HepG2 (cell line): ENCODE measurements around the gene RASGRF1. TPM values are rescaled to one million over a fixed set of nuclear protein-coding genes. Genes with fewer than 3 reads are reported as not detected.

ENCODE experiments used
- ATAC-seq: fragments of 200-7000 bp; cut with Tn5 transposase; 3 replicates; pipeline ENCODE4 v1.9.1; 2020; ENCODE audit warnings: mild to moderate bottlenecking, moderate library complexity
- BruUV-seq: library from RNA; stranded (reverse); fragments of 400-500 nt; replicated peaks from 2 replicates; lab custom pipeline; 2021; lab: Mats Ljungman, UMichigan
- CTCF ChIA-PET: fragments of 300-600 bp; formaldehyde crosslinking; extraction: SDS; loops from one replicate; lab custom pipeline; 2021; ENCODE audit warnings: low total read pairs, inconsistent platforms, low intra/inter-chr PET ratio; lab: Yijun Ruan, JAX
- POLR2A ChIA-PET: fragments of 350-600 bp; sonication (Branson Sonifier 250); formaldehyde crosslinking; loops from one replicate; lab custom pipeline; 2020; ENCODE audit warnings: antibody characterized with exemption, inconsistent platforms; lab: Yijun Ruan, JAX
- DNase-seq: peaks from one replicate; pipeline ENCODE4 v3.0.0-alpha.2; 2015; ENCODE audit warnings: low spot score
- FAIRE-seq: peaks from 3 replicates; lab custom pipeline; 2011; peaks lifted over from hg19 to GRCh38; lab: Jason Lieb, UNC
- H2AFZ ChIP-seq: one replicate; pipeline ENCODE4 v1.6.1; 2011; ENCODE audit warnings: low read length, inconsistent platforms
- H3K27ac ChIP-seq: fragments of 300-600 bp; 3 replicates; pipeline ENCODE4 v1.8.0; 2011; ENCODE audit warnings: mixed run types, mild to moderate bottlenecking, mixed read lengths, low read length, inconsistent platforms; ENCODE audit not compliant: insufficient read depth; ENCODE audit errors: extremely low read length
- H3K27me3 ChIP-seq, 2 experiments: fragments of 200-600 bp in 1 of 2; 2 replicates in 1 of 2; 3 replicates in 1 of 2; pipeline versions ENCODE4 v1.6.0 to v1.8.0; 2011; ENCODE audit warnings: low read length in 2 of 2, mild to moderate bottlenecking in 2 of 2, moderate library complexity in 2 of 2, inconsistent platforms in 1 of 2; ENCODE audit not compliant: insufficient read depth in 2 of 2, control insufficient read depth in 1 of 2
- H3K36me3 ChIP-seq, 2 experiments: fragments of 200-600 bp in 1 of 2; replicated peaks in 1 of 2; 2 replicates in 1 of 2; 3 replicates in 1 of 2; pipeline versions ENCODE4 v1.5.1 to v1.8.0; 2011; ENCODE audit warnings: low read length in 2 of 2, inconsistent platforms in 1 of 2; ENCODE audit not compliant: insufficient read depth in 2 of 2, control insufficient read depth in 1 of 2
- H3K4me1 ChIP-seq: 2 replicates; pipeline ENCODE4 v1.5.1; 2012; ENCODE audit warnings: low read length, inconsistent platforms; ENCODE audit not compliant: insufficient read depth
- H3K4me2 ChIP-seq: 2 replicates; pipeline ENCODE4 v1.6.0; 2011; ENCODE audit warnings: low read depth, low read length, inconsistent platforms
- H3K4me3 ChIP-seq, 3 experiments: fragments of 200-600 bp in 1 of 3; sonication (generic), shearing (Covaris generic) in 1 of 3; replicated peaks in 1 of 3; 2 replicates each; pipeline ENCODE4 v1.5.1; 2011 to 2016; ENCODE audit warnings: low read length in 3 of 3, inconsistent platforms in 2 of 3, low read depth in 2 of 3, mild to moderate bottlenecking in 2 of 3, control low read depth in 1 of 3, mixed read lengths in 1 of 3; ENCODE audit not compliant: insufficient read depth in 1 of 3
- H3K79me2 ChIP-seq: one replicate; pipeline ENCODE4 v1.6.1; 2011; ENCODE audit warnings: low read length, inconsistent platforms; ENCODE audit not compliant: insufficient read depth
- H3K9ac ChIP-seq: 2 replicates; pipeline ENCODE4 v1.6.0; 2011; ENCODE audit warnings: mild to moderate bottlenecking, low read depth, low read length, inconsistent platforms; ENCODE audit not compliant: insufficient read depth
- H3K9me3 ChIP-seq: 2 replicates; pipeline ENCODE4 v1.5.1; 2012; ENCODE audit warnings: mild to moderate bottlenecking, low read length
- H4K20me1 ChIP-seq: 2 replicates; pipeline ENCODE4 v1.6.0; 2011; ENCODE audit warnings: inconsistent platforms, mild to moderate bottlenecking, low read length, moderate library complexity; ENCODE audit not compliant: insufficient read depth
- MAFF ChIP-seq: IDR thresholded peaks from 2 replicates; pipeline ENCODE4 v1.6.1; 2011; ENCODE audit warnings: low read depth, low read length, improper control_type of control experiment
- MAFK ChIP-seq, 2 experiments: IDR thresholded peaks in 1 of 2; conservative IDR thresholded peaks in 1 of 2; 2 replicates each; pipeline ENCODE4 v1.6.1; 2011; ENCODE audit warnings: improper control_type of control experiment in 2 of 2, low read length in 2 of 2
- MLLT10 ChIP-seq: sonication (generic); formaldehyde crosslinking; IDR thresholded peaks from 2 replicates; pipeline ENCODE4 v1.4.0; 2020; ENCODE audit warnings: missing genetic modification reagents
- ZBTB21 ChIP-seq: sonication (generic); formaldehyde crosslinking; IDR thresholded peaks from 2 replicates; pipeline ENCODE4 v1.4.0; 2020; ENCODE audit warnings: missing genetic modification reagents
- ZMYM3 ChIP-seq: sonication (generic); formaldehyde crosslinking; IDR thresholded peaks from 2 replicates; pipeline ENCODE4 v1.5.1; 2020; ENCODE audit warnings: mild to moderate bottlenecking, missing genetic modification reagents
- ZNF329 ChIP-seq: sonication (generic); formaldehyde crosslinking; IDR thresholded peaks from 2 replicates; pipeline ENCODE4 v1.9.0; 2021; ENCODE audit warnings: low read depth, mild to moderate bottlenecking, missing genetic modification reagents
- ZNF792 ChIP-seq: IDR thresholded peaks from 2 replicates; pipeline ENCODE4 v1.6.1; 2016
- whole genome bisulfite sequencing: methylation state at CpG from one replicate; pipeline ENCODE4 v1.1.6; 2017; ENCODE audit warnings: low lambda C conversion rate; 5-methylcytosine and 5-hydroxymethylcytosine counted together
- in situ Hi-C: cut with HindIII; loops from 2 replicates; pipeline ENCODE4 v1.10.0; 2017; ENCODE audit warnings: low pct_unique_long_range_greater_than_20kb; ENCODE audit not compliant: extremely low pct_ligation_motif_present
- intact Hi-C: fragments of 100-400 bp; cut with micrococcal nuclease; formaldehyde crosslinking; loops from one replicate; pipeline ENCODE4 v1.10.0; 2022; ENCODE audit not compliant: unreplicated experiment
- polyA plus RNA-seq, 8 experiments: library from polyadenylated mRNA; depleted of rRNA in 3 of 8; stranded (reverse) in 7 of 8; unstranded in 1 of 8; fragments of >200 nt; fragmentation: Illumina TruSeq in 4 of 8; extraction: Trizol in 4 of 8; gene quantifications; 2 replicates each; pipeline versions ENCODE4 v1.2.1 to v1.2.3, GENCODE V29; 2011 to 2016; ENCODE audit warnings: low read depth in 4 of 8, missing spikeins in 1 of 8, mixed read lengths in 1 of 8; ENCODE audit not compliant: insufficient read depth in 1 of 8
- total RNA-seq, 5 experiments: library from RNA; depleted of rRNA; stranded (reverse); fragments of >200 nt; fragmentation: Illumina TruSeq; extraction: Trizol; gene quantifications; 2 replicates each; pipeline ENCODE4 v1.2.3, GENCODE V29; 2016; ENCODE audit warnings: low read depth in 1 of 5
- TF ChIP-seq, protein P1 (sequence below): sonication (generic); formaldehyde crosslinking; IDR thresholded peaks from 2 replicates; pipeline ENCODE4 v1.4.0; 2020; ENCODE audit warnings: missing genetic modification reagents

The RASGRF1 gene
- total and polyA plus RNA-seq, 2 of the 13 experiments (the other 11 are each of a cell fraction or from before 2014, with no cell fraction given), result 0.55 to 3.0 TPM

DNA sequence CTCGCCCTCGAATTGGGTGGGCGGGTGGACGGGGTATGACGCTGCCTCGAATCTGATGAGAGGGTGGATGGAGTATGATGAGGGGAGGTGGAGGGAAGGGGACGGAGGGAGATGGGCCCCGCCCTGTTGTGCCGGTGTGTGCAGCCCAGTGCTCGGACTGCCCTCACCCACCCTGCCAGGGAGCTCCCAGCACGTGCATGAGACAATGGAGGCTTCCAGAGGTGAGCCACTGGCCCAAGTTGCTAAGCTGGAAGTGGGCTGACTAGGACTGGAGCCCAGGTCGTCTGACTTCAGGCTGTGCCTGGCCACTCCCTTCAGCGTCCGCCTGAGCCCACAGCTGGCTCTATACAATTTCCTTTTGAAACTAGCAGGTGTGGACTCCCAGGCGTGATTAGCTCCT, 98.7 kb downstream of the RASGRF1 start:
- BruUV-seq, result no TSS peak

DNA sequence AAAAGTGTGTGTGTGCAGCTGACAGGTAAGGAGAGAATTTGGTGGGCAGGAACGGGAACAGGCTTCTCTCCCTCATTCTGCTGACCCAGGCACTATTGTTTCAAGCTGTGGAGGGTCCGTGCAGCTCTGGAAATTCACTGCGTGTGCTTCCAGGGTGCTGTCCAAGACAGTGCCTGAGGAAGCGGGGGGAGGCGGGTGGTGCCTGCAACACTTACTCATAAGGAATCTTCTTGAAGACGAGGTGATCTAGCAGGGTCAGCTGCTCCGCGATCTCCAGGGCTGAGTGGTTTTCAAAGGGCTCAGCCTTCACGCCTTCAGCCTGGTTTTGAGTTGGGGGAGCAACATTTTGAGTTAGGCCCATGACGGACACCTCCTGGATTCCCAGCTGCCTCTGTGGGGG, 99.1 kb downstream of the RASGRF1 start:
- no TSS peak for BruUV-seq
- Histone ChIP-seq H3K9ac (no peak overlapping the region), H3K4me2 (no peak overlapping the region), H3K27ac (no peak overlapping the region), H3K9me3 (no peaks in the 10 kb centered on the region), H3K36me3 (no peaks in the 10 kb centered on the region), H3K4me1 (peaks cover 96% of the 10 kb centered on the region), H2AFZ (no peak overlapping the region), H3K4me3 (no peak overlapping the region), H4K20me1 (no peaks in the 10 kb centered on the region), H3K79me2 (no peaks in the 10 kb centered on the region), H3K27me3 (no peaks in the 10 kb centered on the region)
- ChIA-PET CTCF (no interaction called here), POLR2A (interaction anchor here (0.9 to 1.0 kb wide), 2 partner anchors 12 to 46 kb away, joined by 3 read pairs; partner anchors contain the start of gene CTSH)
- ATAC-seq (no peak), DNase-seq (no peak), FAIRE-seq (no peak)
- in situ Hi-C loops, result no loop called here
- WGBS, result 97% methylated on average over 10 of the region's 10 CpGs
- intact Hi-C loops, result loop anchor here (10.0 kb wide), 1 partner anchor 47 kb away; the partner anchor contains the start of gene CTSH
- TF ChIP-seq MAFK (conservative IDR thresholded peaks at IDR 0.05 in 1 of 2, IDR thresholded peaks at IDR 0.05 in 1 of 2; ENCODE audit: low read length in 2 of 2), result peak; percentile 27 to 34; a peak in 2 of 4 replicates
- 0 out of 2 replicates have a peak, but pooled peaks have one; percentile 3 for TF ChIP-seq MAFF
- TF ChIP-seq ZNF329 (CRISPR knock-in tag), result no peak

More for the DNA sequence above, 98.7 kb downstream of the RASGRF1 start:
- no peak overlapping the region for H2AFZ ChIP-seq
- WGBS, result over 99% methylated on average over 12 of the region's 15 CpGs
- DNase-seq (no peak), FAIRE-seq (no peak), ATAC-seq (no peak)
- ChIA-PET CTCF (no interaction called here), POLR2A (interaction anchor here (0.9 to 1.0 kb wide), 2 partner anchors 12 to 47 kb away, joined by 3 read pairs; partner anchors contain the start of gene CTSH)
- in situ Hi-C loops, result no loop called here
- no peaks in the 10 kb centered on the region for H3K27me3 ChIP-seq
- H3K4me3 ChIP-seq, result no peak overlapping the region
- intact Hi-C loops, result loop anchor here (10.0 kb wide), 1 partner anchor 47 kb away; the partner anchor contains the start of gene CTSH
- H3K79me2 ChIP-seq, result no peaks in the 10 kb centered on the region
- TF ChIP-seq, protein P1, sequence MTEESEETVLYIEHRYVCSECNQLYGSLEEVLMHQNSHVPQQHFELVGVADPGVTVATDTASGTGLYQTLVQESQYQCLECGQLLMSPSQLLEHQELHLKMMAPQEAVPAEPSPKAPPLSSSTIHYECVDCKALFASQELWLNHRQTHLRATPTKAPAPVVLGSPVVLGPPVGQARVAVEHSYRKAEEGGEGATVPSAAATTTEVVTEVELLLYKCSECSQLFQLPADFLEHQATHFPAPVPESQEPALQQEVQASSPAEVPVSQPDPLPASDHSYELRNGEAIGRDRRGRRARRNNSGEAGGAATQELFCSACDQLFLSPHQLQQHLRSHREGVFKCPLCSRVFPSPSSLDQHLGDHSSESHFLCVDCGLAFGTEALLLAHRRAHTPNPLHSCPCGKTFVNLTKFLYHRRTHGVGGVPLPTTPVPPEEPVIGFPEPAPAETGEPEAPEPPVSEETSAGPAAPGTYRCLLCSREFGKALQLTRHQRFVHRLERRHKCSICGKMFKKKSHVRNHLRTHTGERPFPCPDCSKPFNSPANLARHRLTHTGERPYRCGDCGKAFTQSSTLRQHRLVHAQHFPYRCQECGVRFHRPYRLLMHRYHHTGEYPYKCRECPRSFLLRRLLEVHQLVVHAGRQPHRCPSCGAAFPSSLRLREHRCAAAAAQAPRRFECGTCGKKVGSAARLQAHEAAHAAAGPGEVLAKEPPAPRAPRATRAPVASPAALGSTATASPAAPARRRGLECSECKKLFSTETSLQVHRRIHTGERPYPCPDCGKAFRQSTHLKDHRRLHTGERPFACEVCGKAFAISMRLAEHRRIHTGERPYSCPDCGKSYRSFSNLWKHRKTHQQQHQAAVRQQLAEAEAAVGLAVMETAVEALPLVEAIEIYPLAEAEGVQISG (CRISPR knock-in tag), result no peak
- no peak for TF ChIP-seq ZMYM3 (CRISPR knock-in tag)
- TF ChIP-seq ZNF792 (CRISPR knock-in tag), result no peak
- no peak for TF ChIP-seq ZBTB21 (CRISPR knock-in tag)
- no peak for TF ChIP-seq MLLT10 (CRISPR knock-in tag)
- no peaks in the 10 kb centered on the region for H3K9me3 ChIP-seq
- no peaks in the 10 kb centered on the region for H3K36me3 ChIP-seq
- H3K4me1 ChIP-seq, result peaks cover 100% of the 10 kb centered on the region
- H3K27ac ChIP-seq, result peak overlapping the region; percentile 100
- H4K20me1 ChIP-seq, result no peaks in the 10 kb centered on the region
- H3K4me2 ChIP-seq, result no peak overlapping the region
- H3K9ac ChIP-seq, result no peak overlapping the region
